Activated T-cell treated with anti-CD3 and anti-CD28 coated beads, Interleukin-2, amount 50 U/mL, for 48 hours (primary cell): ENCODE measurements around the gene NPHP1.
"Not testable (repeated sequence)": the region's sequence is repeated elsewhere in the genome, so short reads cannot be mapped to it uniquely, and the experiment has no call there.

Experiments used
- DNase-seq, 2 experiments: peaks; one replicate each; pipeline ENCODE4 v3.0.0-alpha.2; 2020

Gene NPHP1

DNA sequence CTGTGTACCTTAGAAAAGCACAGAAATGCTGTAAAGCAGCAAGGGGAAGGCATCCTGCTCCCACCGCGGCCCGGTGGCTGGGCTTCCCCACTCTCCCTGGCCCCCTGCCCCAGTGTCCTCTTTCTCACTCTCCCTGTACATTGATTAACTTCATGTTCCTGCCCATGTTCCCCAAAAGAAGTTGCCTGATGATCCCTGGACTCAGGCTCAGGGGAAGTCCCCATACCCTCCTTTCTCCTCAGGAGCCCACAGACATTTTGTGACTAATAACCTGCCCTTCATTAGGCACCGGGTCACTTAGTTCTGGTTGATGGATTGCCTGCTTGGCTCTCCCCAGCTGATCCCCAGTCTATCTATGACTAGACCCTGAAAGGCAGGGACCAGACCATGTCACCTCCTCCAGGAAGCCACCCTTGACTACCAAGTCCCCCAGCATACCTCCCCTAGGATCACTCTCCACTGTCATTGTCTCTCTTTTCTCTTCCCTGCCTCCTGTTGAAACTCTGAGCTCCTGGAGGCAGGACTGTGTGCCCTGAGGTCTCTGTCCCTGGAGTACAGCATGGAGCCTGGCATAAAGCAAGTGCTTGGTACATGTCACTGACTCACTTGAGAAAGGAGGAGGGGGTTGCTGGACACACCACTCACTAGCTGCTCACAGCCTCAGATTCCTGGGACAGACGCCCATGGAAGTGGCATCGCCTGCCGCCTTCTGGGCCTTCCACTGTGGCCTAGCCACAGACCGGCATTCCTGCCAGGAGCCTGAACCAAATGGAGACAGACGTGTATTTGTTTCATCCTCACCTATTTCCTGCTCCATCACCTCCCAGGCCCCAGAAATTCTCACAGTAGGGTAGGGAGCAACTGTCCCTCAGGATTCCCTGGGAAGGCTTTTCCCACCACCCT, 102.7 kb downstream of the NPHP1 start:
- no peak for DNase-seq

DNA sequence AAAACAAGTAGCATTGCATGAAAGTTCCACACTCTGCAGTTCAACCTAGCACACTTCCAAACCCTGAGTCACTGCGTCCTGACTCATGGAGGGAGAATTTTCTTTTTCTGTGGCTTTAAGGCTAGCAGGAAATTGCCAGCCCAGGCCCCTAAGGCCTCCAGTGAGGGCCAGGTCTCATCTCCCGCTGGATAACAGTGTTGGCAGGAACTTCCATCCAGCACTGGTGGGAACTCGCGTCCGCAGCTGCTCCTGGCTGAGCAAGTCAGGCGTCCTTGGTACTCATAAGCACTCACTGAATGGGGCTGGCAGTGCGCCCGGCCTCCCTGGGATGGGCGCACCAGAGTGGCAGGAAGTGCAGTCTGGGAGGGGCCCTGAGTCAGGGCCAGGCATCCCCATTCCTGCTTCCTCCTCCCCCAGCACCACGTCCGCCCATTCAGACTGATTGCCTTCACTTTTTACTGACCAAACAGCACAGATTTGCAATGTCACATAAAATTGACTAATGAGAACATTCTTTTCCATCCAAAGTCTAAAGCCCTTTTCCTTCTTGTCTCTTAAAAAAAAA, 103.5 kb downstream of the NPHP1 start:
- peak; percentile 35 to 36 for DNase-seq

DNA sequence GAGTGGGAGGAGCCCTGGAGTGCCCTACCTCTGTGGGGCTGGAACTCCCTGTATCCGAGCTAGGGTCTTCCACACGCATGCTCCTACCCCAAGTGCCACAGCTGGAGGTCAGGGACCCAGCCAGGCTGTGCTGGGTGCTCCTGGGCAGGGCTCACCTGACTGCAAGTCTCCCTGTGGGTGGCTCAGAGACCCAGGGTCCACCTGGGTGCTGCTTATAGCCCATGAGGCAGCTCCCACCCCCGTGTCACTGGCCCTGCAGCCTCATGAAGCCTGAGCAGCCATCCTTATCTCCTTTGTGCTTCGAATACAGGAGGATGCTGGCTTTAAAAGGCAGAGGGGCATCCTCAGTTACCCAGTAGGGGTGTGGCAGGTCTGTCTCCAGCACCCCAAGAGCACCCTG, 103.9 kb downstream of the NPHP1 start:
- not testable (repeated sequence) for DNase-seq

DNA sequence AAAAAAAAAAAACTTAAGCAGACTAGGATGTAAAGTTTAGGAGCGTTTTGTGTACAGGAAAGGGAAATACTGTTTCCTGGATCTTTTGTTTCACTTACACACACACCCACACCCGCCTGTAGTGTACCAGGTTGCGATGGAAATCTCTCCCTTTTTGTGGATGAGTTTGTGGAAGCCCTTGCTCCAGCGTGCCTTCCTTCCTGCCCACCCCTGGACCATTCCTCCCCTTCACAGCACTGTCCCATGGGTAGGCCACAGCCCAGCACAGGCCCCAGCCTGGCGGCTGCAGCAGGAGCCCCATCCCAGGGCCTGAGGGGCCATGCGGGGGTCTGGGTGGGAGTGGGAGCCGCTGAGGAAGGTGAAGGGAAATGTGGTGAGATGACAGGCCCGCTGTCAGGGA, 104.3 kb downstream of the NPHP1 start:
- no peak for DNase-seq

- DNase-seq = no peak
Observed at GRCh38 chr2:110099471-110100225, 105.2 kb downstream of the NPHP1 start.

- no peak for DNase-seq
Observed at GRCh38 chr2:110099038-110099425, 105.8 kb downstream of the NPHP1 start.

DNA sequence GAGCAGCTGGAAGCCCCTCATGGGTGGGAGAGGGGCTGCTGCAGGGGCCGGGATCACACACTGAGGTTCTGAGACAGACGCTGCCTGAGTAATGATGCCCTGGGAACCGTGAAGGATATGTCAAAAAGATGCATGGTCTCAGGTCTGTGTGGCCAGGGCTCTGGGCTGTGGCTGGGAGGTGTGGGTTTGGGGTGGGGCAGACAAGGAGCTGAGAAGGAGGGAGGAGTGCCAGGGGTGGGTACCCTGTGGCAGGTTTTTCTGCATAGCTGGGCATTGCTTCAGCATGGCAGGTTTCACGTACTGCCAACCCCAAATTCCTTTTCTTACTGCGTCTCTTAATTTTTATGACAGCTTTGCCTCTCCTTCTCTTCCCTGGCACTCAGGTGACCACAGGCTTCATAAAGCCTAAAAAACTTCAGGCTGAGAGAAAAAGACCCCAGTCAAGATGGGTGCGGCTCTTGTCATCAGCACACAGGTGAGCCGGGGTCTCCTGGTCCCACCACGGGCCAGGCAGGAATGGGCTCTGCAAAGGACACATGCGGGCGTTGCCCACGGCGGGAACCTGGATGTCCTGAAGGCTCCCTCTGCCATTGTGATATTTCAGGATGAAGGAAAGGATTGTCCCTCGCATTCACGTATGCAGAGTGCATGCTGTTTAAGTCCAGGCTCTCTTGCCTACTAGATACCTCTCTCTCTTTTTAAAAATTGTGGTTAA, 107.2 kb downstream of the NPHP1 start:
- no peak for DNase-seq

DNA sequence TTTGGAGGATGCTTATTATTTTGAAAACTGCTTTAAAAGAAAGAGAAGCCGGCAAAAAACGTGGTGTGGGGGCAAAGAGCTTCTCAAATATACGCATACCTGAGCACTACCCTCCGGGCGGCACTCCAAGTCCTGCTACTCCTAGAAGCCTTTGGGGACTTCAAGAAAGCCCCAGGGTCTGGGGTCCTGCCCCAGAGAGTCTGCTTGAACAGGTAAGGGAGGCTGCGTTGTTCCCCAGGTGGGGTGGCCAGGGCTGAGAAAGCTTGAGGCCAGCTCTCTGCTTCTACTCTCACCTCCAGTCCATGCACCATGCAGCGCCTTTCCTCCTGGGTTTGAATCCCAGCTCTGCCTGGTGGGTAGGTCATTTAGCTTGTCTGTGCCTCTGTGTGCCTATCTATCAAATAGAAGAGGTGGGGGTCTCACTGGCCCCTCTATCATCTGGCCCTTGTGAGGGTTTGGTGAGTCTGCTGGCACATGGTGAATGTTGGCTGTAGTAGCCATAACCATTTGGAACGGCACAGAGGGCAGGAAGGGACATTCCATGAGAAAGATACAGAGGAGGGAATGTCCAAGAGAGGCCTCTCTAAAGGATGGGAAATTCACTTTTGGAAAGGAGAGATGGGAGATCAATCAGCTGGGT, 108.7 kb downstream of the NPHP1 start:
- no peak for DNase-seq

GRCh38 chr2:110094884-110095534, 109.8 kb downstream of the NPHP1 start:
- not testable (repeated sequence) for DNase-seq

- not testable (repeated sequence) for DNase-seq
Observed at GRCh38 chr2:110093924-110094323, 110.9 kb downstream of the NPHP1 start.

DNA sequence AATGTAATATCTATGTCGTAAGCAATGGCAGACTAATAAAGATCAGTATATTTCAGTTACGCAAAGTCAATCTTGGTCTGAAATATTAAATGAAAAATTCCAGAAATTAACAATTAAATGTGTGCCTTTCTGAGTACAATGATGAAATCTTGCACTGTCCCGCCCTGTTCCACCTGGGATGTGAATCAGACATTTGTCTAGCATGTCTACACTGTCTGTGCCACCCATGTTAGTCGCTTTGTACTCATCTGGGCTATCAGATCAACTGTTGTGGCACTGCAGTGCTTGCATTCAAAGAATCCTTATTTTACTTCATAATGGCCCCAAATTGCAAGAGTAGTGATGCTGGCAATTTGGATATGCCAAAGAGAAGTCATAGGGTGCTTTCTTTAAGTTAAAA, 114.6 kb downstream of the NPHP1 start:
- not testable (repeated sequence) for DNase-seq

- not testable (repeated sequence) for DNase-seq
Observed at GRCh38 chr2:110083757-110084156, 121.1 kb downstream of the NPHP1 start.

- DNase-seq = not testable (repeated sequence)
Observed at GRCh38 chr2:110083162-110083561, 121.7 kb downstream of the NPHP1 start.

DNA sequence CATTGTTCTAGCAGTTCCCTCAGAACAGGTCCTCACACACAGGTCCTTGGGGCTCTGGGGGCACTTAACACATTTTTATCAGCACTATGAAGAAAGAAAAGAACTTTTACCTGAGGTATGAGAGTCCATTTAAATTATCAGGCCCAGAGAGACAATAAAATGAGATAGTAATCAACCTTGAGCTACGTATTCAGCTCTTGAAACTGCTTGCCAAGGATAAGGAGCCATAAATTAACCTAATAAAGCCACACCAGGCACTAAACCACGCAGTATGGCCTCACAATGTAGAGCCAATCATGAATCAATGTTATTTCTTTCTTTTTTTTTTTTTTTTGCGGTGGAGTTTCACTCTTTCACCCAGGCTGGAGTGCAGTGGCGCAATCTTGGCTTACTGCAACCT, 126.7 kb downstream of the NPHP1 start:
- not testable (repeated sequence) for DNase-seq

GRCh38 chr2:110075896-110076295, 128.9 kb downstream of the NPHP1 start:
- DNase-seq = not testable (repeated sequence)
